HG02763 (cell line): ENCODE measurements around the gene EPYC.

ENCODE experiments used
- ATAC-seq: cut with Tn5 transposase; IDR thresholded peaks from one replicate; pipeline ENCODE4 v1.9.1; 2021; ENCODE audit warnings: mild to moderate bottlenecking, moderate library complexity; ENCODE audit not compliant: unreplicated experiment

The EPYC gene

GRCh38 chr12:90916516-90916915, 88.3 kb downstream of the EPYC start:
- ATAC-seq, result no peak

DNA sequence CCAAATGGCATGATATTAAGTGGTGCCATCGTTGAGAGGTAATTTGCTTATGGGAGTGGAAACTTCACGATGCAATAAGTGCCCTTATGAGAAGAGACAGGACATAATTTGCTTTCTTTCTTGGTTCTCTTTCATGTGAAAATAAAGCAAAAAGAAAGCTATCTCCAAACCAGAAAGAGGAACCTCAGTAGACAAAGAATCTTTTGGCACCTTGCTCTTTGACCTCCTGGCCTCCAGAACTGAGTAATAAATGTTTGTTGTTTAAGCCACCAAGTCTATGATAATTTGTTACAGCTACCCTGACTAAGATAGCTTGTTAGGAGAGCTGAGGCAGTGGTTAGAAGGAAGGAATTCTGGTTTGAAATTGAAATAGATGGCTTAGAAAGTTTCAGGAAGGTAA, 89.4 kb downstream of the EPYC start:
- no peak for ATAC-seq
